ENCODE data around the gene PPP1R3E. TPM values are rescaled to one million over a fixed set of nuclear protein-coding genes. Genes with fewer than 3 reads are reported as not detected.
"Not testable (repeated sequence)": the region's sequence is repeated elsewhere in the genome, so short reads cannot be mapped to it uniquely, and the experiment has no call there.

PPP1R3E gene
- total RNA-seq, 4 donors from 2014 or later, result 16.5 to 39.2 (median 21.4) TPM

DNA sequence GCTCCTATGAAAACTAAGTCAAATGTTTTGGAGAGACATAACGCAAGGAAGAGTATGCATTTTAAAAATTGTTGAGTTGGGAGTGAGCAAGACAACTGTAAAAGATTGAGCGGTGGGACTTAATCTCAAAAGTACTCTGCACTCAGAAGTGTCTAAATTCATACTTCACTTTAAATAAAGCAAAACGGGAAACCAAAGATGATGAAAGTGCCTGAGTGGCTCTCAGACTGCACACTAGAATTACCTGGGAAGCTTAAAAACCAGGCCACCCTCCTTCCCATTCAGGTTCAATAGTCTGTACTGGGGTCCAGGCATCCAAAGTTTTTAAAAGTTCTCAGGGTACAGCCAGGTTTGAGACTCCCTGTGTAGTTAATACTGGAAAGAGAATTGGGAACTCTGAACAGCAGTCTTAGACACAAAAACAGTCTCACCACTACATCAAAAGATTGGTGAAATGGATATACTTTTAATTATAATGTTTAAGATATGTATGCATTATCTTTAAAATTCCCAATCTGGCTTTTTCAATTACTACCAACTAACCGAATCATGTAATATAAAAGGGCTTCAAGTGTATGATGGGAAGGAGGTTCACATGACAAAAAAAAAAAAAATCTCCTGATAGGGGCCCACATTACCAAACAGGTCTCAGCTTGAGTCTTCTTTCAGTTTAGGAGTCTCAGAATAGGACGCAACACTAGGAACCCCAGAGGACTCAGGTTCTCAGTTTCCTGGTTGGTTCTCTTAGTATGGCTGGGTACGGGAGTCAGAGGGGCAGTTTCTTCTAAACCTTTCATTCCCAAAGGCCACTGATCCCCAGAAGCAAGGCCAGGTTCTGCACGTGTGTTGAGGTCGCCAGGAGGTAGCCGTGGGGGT lies 17.8 kb downstream of the PPP1R3E start:
- no peaks in the 10 kb centered on the region for H3K9me3 ChIP-seq
- peaks cover 0 to 13% (median 0%) of the 10 kb centered on the region in 4 donors for H3K4me1 ChIP-seq
- peak overlapping the region; percentile 88 to 99 (median 94) for H3K4me3 ChIP-seq
- H3K36me3 ChIP-seq, result no peaks in the 10 kb centered on the region
- no peak for TF ChIP-seq POLR2A (IDR thresholded peaks at IDR 0.05)
- DNase-seq, result no peak
- H3K27ac ChIP-seq, result peak overlapping the region; percentile 89 to 96 (median 93)
- H3K27me3 ChIP-seq, result no peaks in the 10 kb centered on the region

- Histone ChIP-seq H3K27ac (no peak overlapping the region), H3K27me3 (no peaks in the 10 kb centered on the region), H3K9me3 (no peaks in the 10 kb centered on the region), H3K4me1 (peaks cover 0 to 7% (median 0%) of the 10 kb centered on the region in 4 donors), H3K4me3 (no peak overlapping the region), H3K36me3 (peaks cover 0 to 7% (median 0%) of the 10 kb centered on the region in 3 donors)
- TF ChIP-seq, protein P1, sequence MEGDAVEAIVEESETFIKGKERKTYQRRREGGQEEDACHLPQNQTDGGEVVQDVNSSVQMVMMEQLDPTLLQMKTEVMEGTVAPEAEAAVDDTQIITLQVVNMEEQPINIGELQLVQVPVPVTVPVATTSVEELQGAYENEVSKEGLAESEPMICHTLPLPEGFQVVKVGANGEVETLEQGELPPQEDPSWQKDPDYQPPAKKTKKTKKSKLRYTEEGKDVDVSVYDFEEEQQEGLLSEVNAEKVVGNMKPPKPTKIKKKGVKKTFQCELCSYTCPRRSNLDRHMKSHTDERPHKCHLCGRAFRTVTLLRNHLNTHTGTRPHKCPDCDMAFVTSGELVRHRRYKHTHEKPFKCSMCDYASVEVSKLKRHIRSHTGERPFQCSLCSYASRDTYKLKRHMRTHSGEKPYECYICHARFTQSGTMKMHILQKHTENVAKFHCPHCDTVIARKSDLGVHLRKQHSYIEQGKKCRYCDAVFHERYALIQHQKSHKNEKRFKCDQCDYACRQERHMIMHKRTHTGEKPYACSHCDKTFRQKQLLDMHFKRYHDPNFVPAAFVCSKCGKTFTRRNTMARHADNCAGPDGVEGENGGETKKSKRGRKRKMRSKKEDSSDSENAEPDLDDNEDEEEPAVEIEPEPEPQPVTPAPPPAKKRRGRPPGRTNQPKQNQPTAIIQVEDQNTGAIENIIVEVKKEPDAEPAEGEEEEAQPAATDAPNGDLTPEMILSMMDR (IDR thresholded peaks at IDR 0.05), result no peak
- no peak for TF ChIP-seq POLR2A (IDR thresholded peaks at IDR 0.05)
- DNase-seq, result no peak
Observed at GRCh38 chr14:23281247-23281646, 21.4 kb downstream of the PPP1R3E start.

DNA sequence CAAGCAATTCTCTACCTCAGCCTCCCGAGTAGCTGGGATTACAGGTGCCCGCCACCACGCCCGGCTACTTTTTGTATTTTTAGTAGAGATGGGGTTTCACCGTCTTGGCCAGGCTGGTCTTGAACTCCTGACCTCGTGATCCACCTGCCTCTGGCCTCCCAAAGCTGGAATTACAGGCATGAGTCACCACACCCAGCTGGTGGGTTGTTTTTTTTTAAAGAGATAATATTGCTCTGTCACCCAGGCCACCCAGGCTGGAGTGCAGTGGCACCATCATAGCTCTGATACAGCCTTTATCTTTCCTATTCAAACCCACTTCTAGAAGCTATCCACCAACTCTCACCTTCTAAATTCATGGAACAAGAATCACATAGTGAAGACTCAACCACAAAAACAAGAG lies 24.7 kb downstream of the PPP1R3E start:
- H3K4me1 ChIP-seq, H3K27ac ChIP-seq, H3K36me3 ChIP-seq, H3K27me3 ChIP-seq, H3K4me3 ChIP-seq, H3K9me3 ChIP-seq, DNase-seq: not testable (repeated sequence)

- Histone ChIP-seq H3K4me1 (no peaks in the 10 kb centered on the region), H3K9me3 (no peaks in the 10 kb centered on the region), H3K27ac (no peak overlapping the region), H3K27me3 (no peaks in the 10 kb centered on the region), H3K36me3 (peaks cover 0 to 9% (median 0%) of the 10 kb centered on the region in 3 donors), H3K4me3 (no peak overlapping the region)
- no peak for DNase-seq
- no peak for TF ChIP-seq POLR2A (IDR thresholded peaks at IDR 0.05)
- TF ChIP-seq, protein P1 (IDR thresholded peaks at IDR 0.05), result no peak
Observed at GRCh38 chr14:23277189-23277588, 25.5 kb downstream of the PPP1R3E start.

- no peak for TF ChIP-seq POLR2A (IDR thresholded peaks at IDR 0.05)
- TF ChIP-seq, protein P1 (IDR thresholded peaks at IDR 0.05), result no peak
- Histone ChIP-seq H3K9me3 (no peaks in the 10 kb centered on the region), H3K36me3 (peaks cover 0 to 9% (median 0%) of the 10 kb centered on the region in 3 donors), H3K27me3 (no peaks in the 10 kb centered on the region), H3K27ac (no peak overlapping the region), H3K4me3 (no peak overlapping the region), H3K4me1 (no peaks in the 10 kb centered on the region)
- no peak for DNase-seq
Observed at GRCh38 chr14:23275412-23275811, 27.2 kb downstream of the PPP1R3E start.

- no peak overlapping the region for H3K27ac ChIP-seq
- DNase-seq, result no peak
- no peaks in the 10 kb centered on the region for H3K27me3 ChIP-seq
- no peak for TF ChIP-seq POLR2A (IDR thresholded peaks at IDR 0.05)
- TF ChIP-seq, protein P1 (IDR thresholded peaks at IDR 0.05), result no peak
- no peaks in the 10 kb centered on the region for H3K36me3 ChIP-seq
- H3K4me3 ChIP-seq, result no peak overlapping the region
- H3K9me3 ChIP-seq, result no peaks in the 10 kb centered on the region
- no peaks in the 10 kb centered on the region for H3K4me1 ChIP-seq
Observed at GRCh38 chr14:23269193-23269592, 33.5 kb downstream of the PPP1R3E start.

GRCh38 chr14:23260849-23261248 lies 41.8 kb downstream of the PPP1R3E start:
- H3K27ac ChIP-seq, DNase-seq, H3K9me3 ChIP-seq: not testable (repeated sequence)

More at GRCh38 chr14:23260849-23261248, 41.8 kb downstream of the PPP1R3E start:
- not testable (repeated sequence) for H3K4me1 ChIP-seq, H3K4me3 ChIP-seq, H3K36me3 ChIP-seq, H3K27me3 ChIP-seq

All from Peyer's patch (tissue), 4 donors.